ENCODE results near the gene B4GALT2.

Gene B4GALT2

GRCh38 chr1:43951021-43951985 is 27.7 kb upstream of the B4GALT2 start:
- Histone ChIP-seq H3K4me3 (no peak overlapping the region), H3K9ac (no peak overlapping the region), H3K27ac (no peak overlapping the region), H3K4me1 (peaks cover 22 to 38% (median 32%) of the 10 kb centered on the region in 10 experiments), H3K27me3 (no peaks in the 10 kb centered on the region), H3K9me3 (replicated peaks in 1 of 11) (no peaks in the 10 kb centered on the region), H3K36me3 (peaks cover 15 to 55% (median 28%) of the 10 kb centered on the region in 11 experiments; a peak in 21 of 22 replicates), H4K20me1 (peaks cover 13 to 90% (median 49%) of the 10 kb centered on the region in 11 experiments; a peak in 20 of 22 replicates), H3K4me2 (peak overlapping the region in 2 of 11 experiments; percentile 6 to 11; a peak in 2 of 22 replicates)
- no peak for TF ChIP-seq Cebpa-rat (IDR thresholded peaks at IDR 0.05)

- H3K4me3 ChIP-seq = no peak overlapping the region
- no peak for TF ChIP-seq Cebpa-rat (IDR thresholded peaks at IDR 0.05)
- no peak overlapping the region for H3K27ac ChIP-seq
- H3K4me2 ChIP-seq = peak overlapping the region in 5 of 11 experiments; percentile 1 to 33 (median 12); a peak in 6 of 22 replicates
- peaks cover 15 to 32% (median 24%) of the 10 kb centered on the region in 10 experiments for H3K4me1 ChIP-seq
- H3K27me3 ChIP-seq = no peaks in the 10 kb centered on the region
- peaks cover 31 to 70% (median 44%) of the 10 kb centered on the region in 11 experiments for H3K36me3 ChIP-seq
- no peaks in the 10 kb centered on the region for H3K9me3 ChIP-seq (replicated peaks in 1 of 11)
- peak overlapping the region in 1 of 11 experiments; percentile 9; a peak in 1 of 22 replicates for H3K9ac ChIP-seq
- H4K20me1 ChIP-seq = peaks cover 13 to 97% (median 48%) of the 10 kb centered on the region in 11 experiments; a peak in 20 of 22 replicates
Observed at GRCh38 chr1:43952731-43953346, 26.2 kb upstream of the B4GALT2 start.

GRCh38 chr1:43953361-43953760 is 25.6 kb upstream of the B4GALT2 start:
- peaks cover 36 to 75% (median 49%) of the 10 kb centered on the region in 11 experiments for H3K36me3 ChIP-seq
- H3K9ac ChIP-seq = 0 out of 22 replicates have a peak overlapping the region, but pooled peaks of 1 of the 11 experiments have one; percentile 9
- H3K27me3 ChIP-seq = no peaks in the 10 kb centered on the region
- H3K4me3 ChIP-seq = no peak overlapping the region
- peaks cover 13 to 93% (median 43%) of the 10 kb centered on the region in 11 experiments; a peak in 20 of 22 replicates for H4K20me1 ChIP-seq
- no peak for TF ChIP-seq Cebpa-rat (IDR thresholded peaks at IDR 0.05)
- H3K27ac ChIP-seq = no peak overlapping the region
- peak overlapping the region in 4 of 11 experiments; percentile 6 to 33 (median 18); a peak in 3 of 22 replicates for H3K4me2 ChIP-seq
- H3K9me3 ChIP-seq (replicated peaks in 1 of 11) = no peaks in the 10 kb centered on the region
- H3K4me1 ChIP-seq = peaks cover 10 to 26% (median 19%) of the 10 kb centered on the region in 10 experiments

- Histone ChIP-seq H3K9ac (no peak overlapping the region), H3K36me3 (peaks cover 43 to 77% (median 56%) of the 10 kb centered on the region in 11 experiments)
Observed at GRCh38 chr1:43954036-43954435, 25.0 kb upstream of the B4GALT2 start.

GRCh38 chr1:43956234-43956633 is 22.8 kb upstream of the B4GALT2 start:
- Histone ChIP-seq H3K4me3 (no peak overlapping the region), H3K9me3 (replicated peaks in 1 of 11) (no peaks in the 10 kb centered on the region), H3K9ac (no peak overlapping the region), H3K36me3 (peaks cover 50 to 77% (median 58%) of the 10 kb centered on the region in 11 experiments), H3K27me3 (no peaks in the 10 kb centered on the region), H3K4me1 (peaks cover 0 to 15% (median 9%) of the 10 kb centered on the region in 10 experiments; a peak in 12 of 20 replicates), H4K20me1 (peaks cover 10 to 65% (median 32%) of the 10 kb centered on the region in 11 experiments; a peak in 20 of 22 replicates), H3K4me2 (no peak overlapping the region), H3K27ac (no peak overlapping the region)
- TF ChIP-seq Cebpa-rat (IDR thresholded peaks at IDR 0.05) = no peak

More at GRCh38 chr1:43954036-43954435, 25.0 kb upstream of the B4GALT2 start:
- Histone ChIP-seq H4K20me1 (peaks cover 13 to 87% (median 37%) of the 10 kb centered on the region in 11 experiments; a peak in 20 of 22 replicates), H3K4me1 (peaks cover 3 to 20% (median 13%) of the 10 kb centered on the region in 10 experiments; a peak in 16 of 20 replicates), H3K27ac (no peak overlapping the region), H3K9me3 (replicated peaks in 1 of 11) (no peaks in the 10 kb centered on the region), H3K4me2 (no peak overlapping the region), H3K4me3 (no peak overlapping the region), H3K27me3 (no peaks in the 10 kb centered on the region)
- no peak for TF ChIP-seq Cebpa-rat (IDR thresholded peaks at IDR 0.05)

- Histone ChIP-seq H3K4me2 (no peak overlapping the region), H3K4me1 (peaks cover 0 to 14% (median 8%) of the 10 kb centered on the region in 10 experiments; a peak in 13 of 20 replicates), H3K27ac (no peak overlapping the region), H3K9ac (no peak overlapping the region), H3K9me3 (replicated peaks in 1 of 11) (no peaks in the 10 kb centered on the region), H3K4me3 (no peak overlapping the region), H3K27me3 (no peaks in the 10 kb centered on the region), H3K36me3 (peaks cover 56 to 86% (median 69%) of the 10 kb centered on the region in 11 experiments), H4K20me1 (peaks cover 10 to 53% (median 29%) of the 10 kb centered on the region in 11 experiments; a peak in 20 of 22 replicates)
- no peak for TF ChIP-seq Cebpa-rat (IDR thresholded peaks at IDR 0.05)
Observed at GRCh38 chr1:43957407-43958040, 21.5 kb upstream of the B4GALT2 start.

- H3K4me1 ChIP-seq = peaks cover 0 to 12% (median 2%) of the 10 kb centered on the region in 10 experiments; a peak in 9 of 20 replicates
- no peaks in the 10 kb centered on the region for H3K9me3 ChIP-seq (replicated peaks in 1 of 11)
- no peak for TF ChIP-seq Cebpa-rat (IDR thresholded peaks at IDR 0.05)
Observed at GRCh38 chr1:43958351-43959255, 20.4 kb upstream of the B4GALT2 start.

More at GRCh38 chr1:43958351-43959255, 20.4 kb upstream of the B4GALT2 start:
- H3K27me3 ChIP-seq = no peaks in the 10 kb centered on the region
- H3K4me3 ChIP-seq = no peak overlapping the region
- peaks cover 63 to 97% (median 80%) of the 10 kb centered on the region in 11 experiments for H3K36me3 ChIP-seq
- no peak overlapping the region for H3K9ac ChIP-seq
- H3K4me2 ChIP-seq = no peak overlapping the region
- no peak overlapping the region for H3K27ac ChIP-seq
- peaks cover 10 to 43% (median 19%) of the 10 kb centered on the region in 11 experiments; a peak in 20 of 22 replicates for H4K20me1 ChIP-seq
